ENCODE data around the gene MYCT1. TPM values are rescaled to one million over a fixed set of nuclear protein-coding genes. Genes with fewer than 3 reads are reported as not detected.
"Not testable (repeated sequence)": the region's sequence is repeated elsewhere in the genome, so short reads cannot be mapped to it uniquely, and the experiment has no call there.

The MYCT1 gene
- total RNA-seq, 1 experiment from 2014 or later = not detected

DNA sequence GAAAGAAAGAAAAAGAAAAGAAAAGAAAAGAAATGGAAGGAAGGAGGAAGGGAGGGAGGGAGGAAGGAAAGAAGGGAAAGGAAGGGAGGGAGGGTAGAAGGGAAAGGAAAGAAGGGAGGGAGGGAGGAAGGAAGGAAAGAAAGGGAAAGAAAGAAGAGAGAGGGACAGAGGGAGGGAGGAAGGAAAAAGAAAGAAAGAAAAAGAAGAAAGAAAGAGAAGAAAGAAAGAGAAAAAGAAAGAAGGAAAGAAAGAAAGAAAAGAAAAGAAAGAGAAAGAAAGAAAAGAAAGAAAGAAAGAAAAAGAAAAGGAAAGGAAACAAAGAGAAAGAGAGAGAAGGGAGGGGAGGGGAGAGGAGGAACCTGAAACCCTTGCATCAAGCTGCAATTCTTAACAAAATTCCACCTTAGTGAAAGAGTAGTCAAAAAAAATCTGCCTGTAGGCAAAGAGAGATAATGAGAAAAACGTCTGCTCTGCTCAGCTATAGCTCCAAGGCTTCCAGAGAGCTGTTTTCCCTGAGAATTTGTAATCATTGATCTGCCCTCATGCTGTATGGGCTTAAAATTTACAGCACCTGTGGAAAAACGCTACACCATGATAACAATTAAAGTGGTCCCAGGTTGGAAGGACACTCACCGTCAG is 16.7 kb upstream of the MYCT1 start:
- no peaks in the 10 kb centered on the region for H3K9me2 ChIP-seq (replicated peaks; ENCODE audit: insufficient read depth, low read length)
- DNase-seq = no peak
- no peaks in the 10 kb centered on the region for H4K20me1 ChIP-seq (ENCODE audit: insufficient read depth, low read depth, low read length)
- no peak overlapping the region for H2AFZ ChIP-seq (ENCODE audit: low read length)
- H3K27ac ChIP-seq (ENCODE audit: low read length) = no peak overlapping the region
- no peaks in the 10 kb centered on the region for H3K9me3 ChIP-seq (ENCODE audit: low read length)
- H3K79me2 ChIP-seq (ENCODE audit: low read length) = no peaks in the 10 kb centered on the region
- H3K4me2 ChIP-seq (ENCODE audit: low read depth, low read length, poor library complexity, severe bottlenecking) = no peak overlapping the region
- no peaks in the 10 kb centered on the region for H3K36me3 ChIP-seq (ENCODE audit: insufficient read depth, low read length)
- no peak overlapping the region for H3K4me3 ChIP-seq (ENCODE audit: low read length)
- H3K9ac ChIP-seq (ENCODE audit: low read length) = no peak overlapping the region
- no peaks in the 10 kb centered on the region for H3K27me3 ChIP-seq (ENCODE audit: low read length)
- H3K4me1 ChIP-seq (ENCODE audit: low read length) = no peaks in the 10 kb centered on the region; the same call in 1 of the 2 replicates

DNA sequence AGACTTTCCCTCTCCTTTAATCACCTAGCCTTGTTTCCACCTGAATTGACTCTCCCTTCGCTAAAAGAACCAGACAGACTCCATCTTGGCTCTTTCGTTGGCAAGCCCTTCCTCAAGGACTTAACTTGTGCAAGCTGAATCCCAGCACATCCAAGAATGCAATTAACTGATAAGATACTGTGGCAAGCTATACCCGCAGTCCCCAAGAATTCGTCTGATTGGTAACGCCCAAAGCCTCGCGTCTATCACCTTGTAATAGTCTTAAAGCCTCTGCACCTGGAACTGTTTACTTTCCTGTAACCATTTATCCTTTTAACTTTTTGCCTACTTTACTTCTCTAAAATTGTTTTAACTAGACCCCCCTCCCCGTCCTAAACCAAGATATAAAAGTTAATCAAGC is 15.6 kb upstream of the MYCT1 start:
- H2AFZ ChIP-seq (ENCODE audit: low read length) = no peak overlapping the region
- H3K9ac ChIP-seq (ENCODE audit: low read length) = no peak overlapping the region
- DNase-seq = no peak
- H3K36me3 ChIP-seq (ENCODE audit: insufficient read depth, low read length) = no peaks in the 10 kb centered on the region
- no peaks in the 10 kb centered on the region; the same call in 1 of the 2 replicates for H3K4me1 ChIP-seq (ENCODE audit: low read length)
- no peak overlapping the region for H3K4me2 ChIP-seq (ENCODE audit: low read depth, low read length, poor library complexity, severe bottlenecking)
- H3K9me2 ChIP-seq (replicated peaks; ENCODE audit: insufficient read depth, low read length) = no peaks in the 10 kb centered on the region
- no peaks in the 10 kb centered on the region for H3K27me3 ChIP-seq (ENCODE audit: low read length)
- no peaks in the 10 kb centered on the region for H4K20me1 ChIP-seq (ENCODE audit: insufficient read depth, low read depth, low read length)
- H3K79me2 ChIP-seq (ENCODE audit: low read length) = no peaks in the 10 kb centered on the region
- H3K4me3 ChIP-seq (ENCODE audit: low read length) = no peak overlapping the region
- H3K9me3 ChIP-seq (ENCODE audit: low read length) = no peaks in the 10 kb centered on the region
- no peak overlapping the region for H3K27ac ChIP-seq (ENCODE audit: low read length)

GRCh38 chr6:152682935-152683334 is 14.8 kb upstream of the MYCT1 start:
- not testable (repeated sequence) for H3K4me3 ChIP-seq (ENCODE audit: low read length); H3K79me2 ChIP-seq (ENCODE audit: low read length); H3K4me1 ChIP-seq (ENCODE audit: low read length); H3K9ac ChIP-seq (ENCODE audit: low read length); H3K36me3 ChIP-seq (ENCODE audit: insufficient read depth, low read length); H3K4me2 ChIP-seq (ENCODE audit: low read depth, low read length, poor library complexity, severe bottlenecking); H3K9me3 ChIP-seq (ENCODE audit: low read length); H3K27ac ChIP-seq (ENCODE audit: low read length); H4K20me1 ChIP-seq (ENCODE audit: insufficient read depth, low read depth, low read length); DNase-seq; H3K9me2 ChIP-seq (replicated peaks; ENCODE audit: insufficient read depth, low read length); H2AFZ ChIP-seq (ENCODE audit: low read length); H3K27me3 ChIP-seq (ENCODE audit: low read length)

DNA sequence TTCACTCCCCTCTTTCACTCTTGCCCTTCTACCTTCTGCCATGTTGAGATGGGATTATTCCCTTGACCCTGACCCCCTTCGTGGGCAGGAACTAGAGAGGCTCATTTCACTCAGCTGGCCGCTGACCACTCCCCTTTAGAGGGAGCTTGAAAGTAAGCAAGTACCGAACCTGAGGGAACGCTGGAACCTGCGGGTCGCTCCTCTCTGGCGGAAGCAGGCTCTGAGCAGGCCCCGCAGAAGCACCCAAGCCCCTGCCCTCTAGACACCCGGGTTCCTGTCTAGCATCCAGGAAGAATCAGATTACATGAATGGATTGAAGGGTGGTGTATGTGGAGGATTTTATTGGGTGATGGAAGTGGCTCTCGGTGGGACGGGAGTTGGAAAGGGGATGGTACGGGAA is 11.9 kb upstream of the MYCT1 start:
- Histone ChIP-seq H3K36me3 (ENCODE audit: insufficient read depth, low read length) (no peaks in the 10 kb centered on the region), H3K27me3 (ENCODE audit: low read length) (no peaks in the 10 kb centered on the region), H3K9me2 (replicated peaks; ENCODE audit: insufficient read depth, low read length) (no peaks in the 10 kb centered on the region), H2AFZ (ENCODE audit: low read length) (no peak overlapping the region), H3K4me1 (ENCODE audit: low read length) (no peaks in the 10 kb centered on the region; the same call in 1 of the 2 replicates), H3K9ac (ENCODE audit: low read length) (no peak overlapping the region), H3K27ac (ENCODE audit: low read length) (no peak overlapping the region), H3K79me2 (ENCODE audit: low read length) (no peaks in the 10 kb centered on the region), H3K4me2 (ENCODE audit: low read depth, low read length, poor library complexity, severe bottlenecking) (no peak overlapping the region), H4K20me1 (ENCODE audit: insufficient read depth, low read depth, low read length) (no peaks in the 10 kb centered on the region), H3K9me3 (ENCODE audit: low read length) (no peaks in the 10 kb centered on the region), H3K4me3 (ENCODE audit: low read length) (no peak overlapping the region)
- DNase-seq = no peak

DNA sequence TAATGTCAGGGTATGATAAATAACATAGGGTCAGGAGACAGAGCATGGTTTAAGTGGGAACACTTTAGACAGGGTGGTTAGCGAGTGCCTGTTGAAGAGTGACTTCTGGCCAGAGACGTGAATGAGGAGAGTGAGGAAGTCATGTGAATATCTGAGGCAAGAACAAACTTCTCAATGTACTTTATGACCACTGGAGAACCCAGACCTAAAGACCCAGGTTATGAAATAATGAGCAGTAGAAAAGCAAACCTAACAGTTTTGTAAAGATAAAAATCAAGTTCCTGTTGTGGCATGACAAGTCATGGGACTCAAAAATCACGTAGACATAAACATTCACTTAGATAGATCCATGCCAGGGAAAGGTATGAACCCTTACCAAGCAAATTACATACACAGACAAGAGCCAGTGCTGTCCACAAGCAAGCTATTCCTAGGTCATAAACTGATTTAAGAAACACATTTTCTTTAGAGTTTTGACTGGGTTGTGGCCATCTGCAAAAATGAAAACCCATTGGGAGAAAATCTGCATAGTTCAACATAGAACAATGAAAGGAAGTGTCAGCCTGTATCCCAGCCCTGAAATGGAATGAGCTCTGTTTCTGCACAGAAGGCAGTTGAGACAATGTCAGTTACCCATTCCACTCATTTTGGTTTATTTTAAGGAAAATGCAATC is 2.2 kb upstream of the MYCT1 start:
- no peaks in the 10 kb centered on the region for H3K9me3 ChIP-seq (ENCODE audit: low read length)
- no peaks in the 10 kb centered on the region for H4K20me1 ChIP-seq (ENCODE audit: insufficient read depth, low read depth, low read length)
- 0 out of 2 replicates have a peak, but pooled peaks cover 3% of the 10 kb centered on the region for H3K27me3 ChIP-seq (ENCODE audit: low read length)
- no peak overlapping the region for H3K9ac ChIP-seq (ENCODE audit: low read length)
- no peaks in the 10 kb centered on the region for H3K79me2 ChIP-seq (ENCODE audit: low read length)
- H3K4me2 ChIP-seq (ENCODE audit: low read depth, low read length, poor library complexity, severe bottlenecking) = no peak overlapping the region
- H3K27ac ChIP-seq (ENCODE audit: low read length) = no peak overlapping the region
- no peaks in the 10 kb centered on the region for H3K36me3 ChIP-seq (ENCODE audit: insufficient read depth, low read length)
- no peak overlapping the region for H2AFZ ChIP-seq (ENCODE audit: low read length)
- no peak for DNase-seq
- H3K4me3 ChIP-seq (ENCODE audit: low read length) = no peak overlapping the region
- no peaks in the 10 kb centered on the region for H3K9me2 ChIP-seq (replicated peaks; ENCODE audit: insufficient read depth, low read length)
- H3K4me1 ChIP-seq (ENCODE audit: low read length) = no peaks in the 10 kb centered on the region

- Histone ChIP-seq H3K36me3 (ENCODE audit: insufficient read depth, low read length) (no peaks in the 10 kb centered on the region), H3K27ac (ENCODE audit: low read length) (no peak overlapping the region), H2AFZ (ENCODE audit: low read length) (no peak overlapping the region), H4K20me1 (ENCODE audit: insufficient read depth, low read depth, low read length) (no peaks in the 10 kb centered on the region), H3K4me3 (ENCODE audit: low read length) (no peak overlapping the region), H3K27me3 (ENCODE audit: low read length) (0 out of 2 replicates have a peak, but pooled peaks cover 3% of the 10 kb centered on the region), H3K9me2 (replicated peaks; ENCODE audit: insufficient read depth, low read length) (no peaks in the 10 kb centered on the region), H3K4me1 (ENCODE audit: low read length) (no peaks in the 10 kb centered on the region), H3K79me2 (ENCODE audit: low read length) (no peaks in the 10 kb centered on the region), H3K9ac (ENCODE audit: low read length) (no peak overlapping the region), H3K9me3 (ENCODE audit: low read length) (no peaks in the 10 kb centered on the region), H3K4me2 (ENCODE audit: low read depth, low read length, poor library complexity, severe bottlenecking) (no peak overlapping the region)
- no peak for DNase-seq
These were observed 1.2 kb upstream of the MYCT1 start for GRCh38 chr6:152696522-152696921.

DNA sequence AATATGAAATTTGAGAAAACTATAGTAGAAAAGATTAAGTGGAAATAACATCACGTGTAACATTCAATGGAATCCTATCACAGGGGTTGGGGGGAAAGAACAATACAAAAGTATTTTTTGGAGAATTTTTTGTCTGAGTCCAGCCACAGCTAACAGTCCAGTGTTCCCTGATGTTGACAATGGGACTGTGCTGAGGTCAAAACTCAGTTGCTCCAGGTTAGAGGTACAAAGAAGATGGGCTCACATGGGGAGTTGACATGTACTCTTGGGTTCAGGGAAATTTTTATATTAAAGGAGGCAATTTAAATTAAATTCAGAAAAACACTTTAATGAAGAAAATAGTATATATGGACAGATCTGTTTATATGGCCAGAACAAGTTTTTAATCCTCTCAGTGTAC is 995 bp downstream of the MYCT1 start:
- Histone ChIP-seq H3K79me2 (ENCODE audit: low read length) (no peaks in the 10 kb centered on the region), H4K20me1 (ENCODE audit: insufficient read depth, low read depth, low read length) (no peaks in the 10 kb centered on the region), H3K27ac (ENCODE audit: low read length) (no peak overlapping the region), H2AFZ (ENCODE audit: low read length) (no peak overlapping the region), H3K4me1 (ENCODE audit: low read length) (no peaks in the 10 kb centered on the region), H3K4me2 (ENCODE audit: low read depth, low read length, poor library complexity, severe bottlenecking) (no peak overlapping the region), H3K36me3 (ENCODE audit: insufficient read depth, low read length) (no peaks in the 10 kb centered on the region), H3K9ac (ENCODE audit: low read length) (no peak overlapping the region), H3K27me3 (ENCODE audit: low read length) (0 out of 2 replicates have a peak, but pooled peaks cover 3% of the 10 kb centered on the region), H3K9me3 (ENCODE audit: low read length) (no peaks in the 10 kb centered on the region), H3K4me3 (ENCODE audit: low read length) (no peak overlapping the region), H3K9me2 (replicated peaks; ENCODE audit: insufficient read depth, low read length) (no peaks in the 10 kb centered on the region)
- no peak for DNase-seq

- no peaks in the 10 kb centered on the region for H3K9me3 ChIP-seq (ENCODE audit: low read length)
- no peaks in the 10 kb centered on the region for H3K79me2 ChIP-seq (ENCODE audit: low read length)
- H3K9ac ChIP-seq (ENCODE audit: low read length) = no peak overlapping the region
- no peaks in the 10 kb centered on the region for H3K4me1 ChIP-seq (ENCODE audit: low read length)
- no peak for DNase-seq
- no peaks in the 10 kb centered on the region for H4K20me1 ChIP-seq (ENCODE audit: insufficient read depth, low read depth, low read length)
- no peak overlapping the region for H3K27ac ChIP-seq (ENCODE audit: low read length)
- no peaks in the 10 kb centered on the region for H3K27me3 ChIP-seq (ENCODE audit: low read length)
- no peak overlapping the region for H2AFZ ChIP-seq (ENCODE audit: low read length)
- H3K36me3 ChIP-seq (ENCODE audit: insufficient read depth, low read length) = no peaks in the 10 kb centered on the region
- H3K4me2 ChIP-seq (ENCODE audit: low read depth, low read length, poor library complexity, severe bottlenecking) = no peak overlapping the region
- H3K4me3 ChIP-seq (ENCODE audit: low read length) = no peak overlapping the region
- H3K9me2 ChIP-seq (replicated peaks; ENCODE audit: insufficient read depth, low read length) = no peaks in the 10 kb centered on the region
These were observed 2.7 kb downstream of the MYCT1 start for GRCh38 chr6:152700427-152700826.

All from Karpas-422 (cell line).